Breast epithelium (tissue), 3 donors: ENCODE measurements around the gene RHOJ.

Source experiments
- CTCF ChIP-seq, 3 donors: fragments of 450-650 bp; IDR thresholded peaks; one replicate each; pipeline ENCODE4 v1.5.1; 2016 to 2017; ENCODE audit warnings: antibody characterized with exemption in 3 of 3, mild to moderate bottlenecking in 3 of 3, moderate library complexity in 3 of 3
- POLR2A ChIP-seq: fragments of 450-650 bp; IDR thresholded peaks from one replicate; pipeline ENCODE4 v1.6.1; 2016; ENCODE audit warnings: antibody characterized with exemption, mild to moderate bottlenecking, moderate library complexity
- POLR2AphosphoS5 ChIP-seq, 3 donors: sonication (generic); formaldehyde crosslinking; IDR thresholded peaks; one replicate each; pipeline ENCODE4 v1.6.1; 2017; ENCODE audit warnings: antibody characterized with exemption in 3 of 3

DNA sequence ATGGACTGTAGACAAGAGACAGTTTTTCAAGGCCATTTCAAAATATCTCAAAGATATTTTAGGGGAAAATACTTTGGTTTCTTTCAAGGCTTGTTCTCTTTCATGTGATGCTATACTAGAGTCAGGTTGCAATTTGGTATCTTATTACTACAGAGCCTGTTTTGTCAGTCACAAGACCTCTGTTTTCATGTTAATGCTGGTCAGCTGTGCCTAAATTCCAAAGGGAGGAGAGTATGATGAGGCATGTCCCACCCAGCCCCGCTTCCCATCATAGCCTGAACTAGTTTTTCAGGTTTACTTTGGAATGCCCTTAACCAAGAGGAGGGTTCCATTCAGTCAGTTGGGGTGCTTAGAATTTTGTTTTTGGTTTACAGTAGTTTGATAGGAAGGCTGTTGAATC lies 61.9 kb downstream of the RHOJ start:
- TF ChIP-seq CTCF (IDR thresholded peaks at IDR 0.05): no peak
- no peak for TF ChIP-seq POLR2A
- TF ChIP-seq POLR2AphosphoS5 (IDR thresholded peaks at IDR 0.05): no peak
